A549 treated with CpdA at 1 μM for 4 hours (cell line): Measurements from ENCODE around the gene UBQLNL. TPM values are rescaled to one million over a fixed set of nuclear protein-coding genes. Genes with fewer than 3 reads are reported as not detected.

ENCODE experiments used
- total RNA-seq: library from RNA; stranded (reverse); fragments of 200-300 nt; extraction: Qiagen RNA extraction; gene quantifications from 5 replicates; pipeline ENCODE4 v1.2.3, GENCODE V29; 2022; ENCODE audit warnings: low read depth

The UBQLNL gene, protein sequence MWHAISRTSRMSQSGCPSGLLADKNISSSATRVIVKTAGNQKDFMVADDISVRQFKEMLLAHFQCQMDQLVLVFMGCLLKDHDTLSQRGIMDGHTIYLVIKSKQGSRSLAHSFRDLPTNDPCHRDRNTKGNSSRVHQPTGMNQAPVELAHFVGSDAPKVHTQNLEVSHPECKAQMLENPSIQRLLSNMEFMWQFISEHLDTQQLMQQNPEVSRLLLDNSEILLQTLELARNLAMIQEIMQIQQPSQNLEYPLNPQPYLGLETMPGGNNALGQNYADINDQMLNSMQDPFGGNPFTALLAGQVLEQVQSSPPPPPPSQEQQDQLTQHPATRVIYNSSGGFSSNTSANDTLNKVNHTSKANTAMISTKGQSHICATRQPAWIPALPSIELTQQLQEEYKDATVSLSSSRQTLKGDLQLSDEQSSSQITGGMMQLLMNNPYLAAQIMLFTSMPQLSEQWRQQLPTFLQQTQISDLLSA
- 0.08 to 0.20 TPM in 2 of 5 replicates, not detected in the others for total RNA-seq

DNA sequence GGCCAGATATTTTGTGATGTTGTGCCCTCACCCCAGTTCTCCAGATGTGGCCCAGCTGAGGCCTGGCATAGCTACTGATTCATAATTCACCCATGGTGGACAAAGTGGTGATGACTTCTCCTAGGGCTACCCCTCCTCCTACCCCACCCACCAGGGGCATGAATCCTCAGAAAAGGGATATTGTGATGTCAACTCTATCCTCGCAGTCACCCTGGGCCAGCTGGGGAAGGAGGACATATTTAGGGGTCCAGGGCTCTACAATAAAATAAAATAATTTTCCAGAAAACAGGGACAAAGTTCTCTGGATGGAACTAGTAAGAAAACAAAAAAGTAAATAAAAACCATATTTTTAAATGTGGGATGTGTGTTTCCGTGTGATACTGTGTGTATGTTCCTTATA is at the start of gene UBQLNL:
Gene UBQLNL (minus strand): TSS at position 101 of the 400 bp plus-strand sequence. CDS start 258 bp downstream, outside the sequence.

DNA sequence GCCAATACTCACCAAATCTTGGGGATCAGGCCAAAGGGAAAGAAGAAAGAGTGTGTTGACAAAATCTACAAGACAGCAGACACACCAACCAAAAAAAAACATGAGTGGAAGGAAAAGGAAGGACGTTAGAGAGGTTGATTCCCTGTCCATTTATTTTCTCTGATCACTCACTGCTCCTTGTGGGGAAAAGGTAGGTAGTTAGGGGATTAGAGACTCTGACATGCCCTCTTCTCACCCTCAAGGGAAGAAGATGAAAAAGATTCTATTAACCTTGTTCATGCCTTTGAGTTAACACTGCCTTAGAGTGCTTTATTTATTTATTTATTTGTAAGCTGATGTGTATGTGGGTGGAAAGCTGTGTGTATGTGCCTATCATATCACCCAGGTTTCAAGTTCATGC is 31.9 kb upstream of the UBQLNL start, which contains the start of gene OR52H1:
Gene OR52H1 (minus strand): TSS at position 101 of the 400 bp plus-strand sequence. CDS start 3,035 bp downstream, outside the sequence.

DNA sequence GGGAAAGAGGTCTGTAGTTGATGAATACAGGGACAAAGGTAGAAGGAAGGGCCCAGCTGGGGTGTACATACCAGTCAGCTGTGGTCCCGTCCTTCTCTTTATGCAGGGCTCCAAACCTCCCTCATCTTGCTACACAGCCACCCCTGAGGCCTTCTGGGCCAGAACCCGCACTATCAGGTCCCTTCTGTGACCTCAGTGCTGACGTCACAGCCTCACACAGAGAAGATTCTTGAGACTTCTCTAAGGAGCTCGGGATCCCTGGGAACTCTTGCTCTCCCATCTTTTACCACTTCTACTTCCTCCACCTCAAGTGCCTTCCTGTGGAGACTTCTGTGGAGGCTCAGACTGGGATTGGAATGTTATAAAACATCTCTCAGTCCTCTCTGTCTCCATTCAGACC is 6.7 kb downstream of the UBQLNL start, which contains the start of gene UBQLN3:
Gene UBQLN3 (minus strand): TSS at position 155 of the 400 bp plus-strand sequence. CDS start 399 bp downstream, outside the sequence.

DNA sequence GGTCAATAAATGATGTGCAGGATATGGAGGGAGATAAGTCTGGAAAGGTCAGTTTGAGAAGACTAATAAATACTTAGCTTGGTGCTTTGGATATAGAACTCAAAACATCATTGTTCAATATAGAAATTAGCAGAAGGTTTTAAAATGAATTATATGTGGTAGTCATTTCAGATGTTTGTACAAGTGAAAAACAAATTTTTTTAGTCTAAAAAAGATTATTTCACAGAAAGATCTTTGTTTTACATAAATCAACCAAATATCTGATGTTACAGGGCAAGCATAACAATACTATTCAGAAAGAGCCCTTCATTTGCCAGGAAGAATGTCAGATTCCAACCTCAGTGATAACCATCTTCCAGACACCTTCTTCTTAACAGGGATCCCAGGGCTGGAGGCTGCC is 28.1 kb downstream of the UBQLNL start, which contains the start of gene OR52D1:
Gene OR52D1 (plus strand): TSS at position 301 of the 400 bp plus-strand sequence. CDS start 22 bp downstream, at position 323.

Other genes with a start within 250 kb of the UBQLNL start
- gene HBE1, start 246.8 kb downstream of the UBQLNL start, total RNA-seq = 0.09 to 0.78 TPM (median 0.23 TPM) in 4 of 5 replicates, not detected in the other
- not detected in 5 replicates for gene OR51B4, start 214.8 kb downstream of the UBQLNL start, total RNA-seq
- not detected in 5 replicates for gene OR51B2, start 192.4 kb downstream of the UBQLNL start, total RNA-seq
- 0.03 TPM in 1 of 5 replicates, not detected in the others for gene OR51B5, start 173.2 kb downstream of the UBQLNL start, total RNA-seq
- not detected in 5 replicates for gene OR51B6, start 165.2 kb downstream of the UBQLNL start, total RNA-seq
- gene OR51M1, start 132.9 kb downstream of the UBQLNL start, total RNA-seq = not detected in 5 replicates
- not detected in 5 replicates for gene OR51Q1, start 94.6 kb downstream of the UBQLNL start, total RNA-seq
- not detected in 5 replicates for gene OR51I1, start 75.2 kb downstream of the UBQLNL start, total RNA-seq
- gene OR51I2, start 67.4 kb downstream of the UBQLNL start, total RNA-seq = not detected in 5 replicates
- gene OR52D1, start 28.0 kb downstream of the UBQLNL start, total RNA-seq = not detected in 5 replicates
- gene UBQLN3, start 6.7 kb downstream of the UBQLNL start, total RNA-seq = not detected in 5 replicates
- gene OR52H1, start 31.8 kb upstream of the UBQLNL start, total RNA-seq = not detected in 5 replicates
- gene OR52B6, start 64.2 kb upstream of the UBQLNL start, total RNA-seq = not detected in 5 replicates
- 10.8 to 14.1 TPM (median 11.6 TPM) in 5 replicates for gene TRIM6, start 79.9 kb upstream of the UBQLNL start, total RNA-seq
- 2.3 to 4.3 TPM (median 3.3 TPM) in 5 replicates for gene TRIM34, start 108.3 kb upstream of the UBQLNL start, total RNA-seq
- 12.4 to 15.5 TPM (median 12.8 TPM) in 5 replicates for gene TRIM5, start 168.4 kb upstream of the UBQLNL start, total RNA-seq
- 0.57 to 1.1 TPM (median 0.82 TPM) in 5 replicates for gene TRIM22, start 173.1 kb upstream of the UBQLNL start, total RNA-seq
- not detected in 5 replicates for gene OR56B1, start 219.7 kb upstream of the UBQLNL start, total RNA-seq
- not detected in 5 replicates for gene OR52N4, start 237.5 kb upstream of the UBQLNL start, total RNA-seq